ENCODE data around the gene MCM10.

DNA sequence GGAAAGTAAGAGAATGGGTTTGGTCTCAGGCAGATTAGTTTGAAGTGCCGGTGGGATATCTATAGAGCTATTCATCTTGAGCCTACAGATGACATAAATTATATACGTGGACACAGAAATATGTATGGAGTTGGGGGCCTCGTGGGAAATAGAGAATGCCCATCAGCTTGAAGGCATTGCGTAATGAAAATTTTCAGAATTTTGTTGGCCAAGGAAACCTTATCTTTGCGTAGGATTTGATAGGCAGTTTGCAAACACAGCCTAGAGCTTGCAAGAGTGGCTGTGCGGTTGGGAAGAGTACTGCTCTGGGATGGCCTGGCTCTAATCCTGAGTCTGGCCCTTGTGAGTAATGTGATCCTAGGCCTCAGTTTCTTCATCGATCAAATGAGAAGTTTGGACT is 32.3 kb downstream of the MCM10 start:
- TF ChIP-seq, protein P1, sequence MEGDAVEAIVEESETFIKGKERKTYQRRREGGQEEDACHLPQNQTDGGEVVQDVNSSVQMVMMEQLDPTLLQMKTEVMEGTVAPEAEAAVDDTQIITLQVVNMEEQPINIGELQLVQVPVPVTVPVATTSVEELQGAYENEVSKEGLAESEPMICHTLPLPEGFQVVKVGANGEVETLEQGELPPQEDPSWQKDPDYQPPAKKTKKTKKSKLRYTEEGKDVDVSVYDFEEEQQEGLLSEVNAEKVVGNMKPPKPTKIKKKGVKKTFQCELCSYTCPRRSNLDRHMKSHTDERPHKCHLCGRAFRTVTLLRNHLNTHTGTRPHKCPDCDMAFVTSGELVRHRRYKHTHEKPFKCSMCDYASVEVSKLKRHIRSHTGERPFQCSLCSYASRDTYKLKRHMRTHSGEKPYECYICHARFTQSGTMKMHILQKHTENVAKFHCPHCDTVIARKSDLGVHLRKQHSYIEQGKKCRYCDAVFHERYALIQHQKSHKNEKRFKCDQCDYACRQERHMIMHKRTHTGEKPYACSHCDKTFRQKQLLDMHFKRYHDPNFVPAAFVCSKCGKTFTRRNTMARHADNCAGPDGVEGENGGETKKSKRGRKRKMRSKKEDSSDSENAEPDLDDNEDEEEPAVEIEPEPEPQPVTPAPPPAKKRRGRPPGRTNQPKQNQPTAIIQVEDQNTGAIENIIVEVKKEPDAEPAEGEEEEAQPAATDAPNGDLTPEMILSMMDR (IDR thresholded peaks at IDR 0.05), result no peak
- TF ChIP-seq EP300 (IDR thresholded peaks at IDR 0.05) (no peak), POLR2A (IDR thresholded peaks at IDR 0.05) (no peak)

Measured in tibial nerve (tissue), 4 donors.